Bronchial epithelial cell (primary cell): ENCODE results near the gene ZSCAN1. TPM values are rescaled to one million over a fixed set of nuclear protein-coding genes. Genes with fewer than 3 reads are reported as not detected.

Experiments used
- DNase-seq: peaks from one replicate; pipeline ENCODE4 v3.0.0-alpha.2; 2010; ENCODE audit warnings: low read depth
- FAIRE-seq: peaks from 2 replicates; lab custom pipeline; 2011; peaks lifted over from hg19 to GRCh38; lab: Jason Lieb, UNC
- H3K27me3 ChIP-seq: 2 replicates; pipeline ENCODE4 v1.5.1; 2011; ENCODE audit warnings: low read length; ENCODE audit not compliant: control insufficient read depth, insufficient read depth
- H3K36me3 ChIP-seq: 2 replicates; pipeline ENCODE4 v1.5.1; 2011; ENCODE audit warnings: low read length; ENCODE audit not compliant: control insufficient read depth, insufficient read depth
- H3K4me3 ChIP-seq: 2 replicates; pipeline ENCODE4 v1.5.1; 2011; ENCODE audit warnings: mild to moderate bottlenecking, low read depth, low read length, control low read depth
- CTCF ChIP-seq: IDR thresholded peaks from 2 replicates; pipeline ENCODE4 v1.5.1; 2011; ENCODE audit warnings: mild to moderate bottlenecking, moderate library complexity, low read length, control low read depth, inconsistent platforms; ENCODE audit not compliant: insufficient read depth, severe bottlenecking
- total RNA-seq: library from RNA; depleted of rRNA; stranded (reverse); fragments of >200 nt; gene quantifications from 2 replicates; pipeline ENCODE4 v1.2.1, GENCODE V29; 2014

Gene ZSCAN1
- total RNA-seq, 1 donor from 2014 or later = under 0.01 TPM

GRCh38 chr19:58053480-58054156, 19.8 kb downstream of the ZSCAN1 start:
- no peak overlapping the region for H3K4me3 ChIP-seq
- DNase-seq = no peak

GRCh38 chr19:58054901-58055874, 21.4 kb downstream of the ZSCAN1 start:
- FAIRE-seq = peak; percentile 86
- no peak for TF ChIP-seq CTCF
- peak; percentile 1 for DNase-seq
- Histone ChIP-seq H3K27me3 (no peaks in the 10 kb centered on the region), H3K36me3 (no peaks in the 10 kb centered on the region), H3K4me3 (peak overlapping the region; percentile 33)

More at GRCh38 chr19:58053480-58054156, 19.8 kb downstream of the ZSCAN1 start:
- Histone ChIP-seq H3K27me3 (no peaks in the 10 kb centered on the region), H3K36me3 (no peaks in the 10 kb centered on the region)
- FAIRE-seq = no peak
- no peak for TF ChIP-seq CTCF

DNA sequence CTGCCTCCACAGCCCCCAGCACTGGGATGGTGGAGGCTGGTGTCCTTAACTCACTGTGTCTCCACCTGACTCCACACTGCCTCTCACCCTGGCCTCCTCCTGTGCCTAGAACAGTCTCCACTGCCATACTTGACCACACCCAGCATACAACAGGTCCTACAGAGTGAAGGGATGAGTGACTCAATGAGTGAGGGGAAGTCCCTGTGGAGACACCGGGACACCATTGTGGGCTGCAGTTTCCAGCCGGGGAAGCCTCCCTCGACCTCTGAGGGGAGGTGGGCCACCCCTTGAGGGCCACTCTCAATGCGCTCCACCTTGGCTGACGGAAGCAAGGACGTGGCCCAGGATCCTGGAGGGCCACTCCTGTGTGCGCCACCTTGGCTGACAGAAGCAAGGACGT, 22.4 kb downstream of the ZSCAN1 start:
- TF ChIP-seq CTCF = no peak
- H3K4me3 ChIP-seq = no peak overlapping the region
- H3K27me3 ChIP-seq = no peaks in the 10 kb centered on the region
- DNase-seq (no peak), FAIRE-seq (no peak)
- H3K36me3 ChIP-seq = no peaks in the 10 kb centered on the region

DNA sequence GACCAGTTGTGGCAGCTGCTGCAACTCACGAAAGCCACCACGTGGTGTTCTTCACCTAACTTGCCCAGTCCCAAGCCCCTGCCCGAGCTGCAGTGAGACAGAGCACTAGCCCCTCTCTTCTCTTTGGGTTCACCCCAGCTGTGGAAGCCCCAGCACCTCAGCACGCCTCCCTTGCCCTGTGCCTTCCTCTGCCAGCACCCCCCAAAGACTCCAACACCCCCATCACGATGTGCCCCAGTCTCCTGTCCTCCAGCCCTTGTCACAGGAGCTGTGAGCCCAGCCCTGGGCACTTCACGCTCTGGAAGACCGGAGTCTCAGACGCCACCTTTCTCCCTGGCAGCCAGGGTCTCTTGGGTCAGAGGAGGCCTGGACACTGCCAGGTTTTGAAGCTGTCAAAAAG, 23.0 kb downstream of the ZSCAN1 start:
- no peaks in the 10 kb centered on the region for H3K36me3 ChIP-seq
- no peak for FAIRE-seq
- TF ChIP-seq CTCF = no peak
- no peak overlapping the region for H3K4me3 ChIP-seq
- H3K27me3 ChIP-seq = no peaks in the 10 kb centered on the region
- DNase-seq = no peak

GRCh38 chr19:58058467-58058866, 24.6 kb downstream of the ZSCAN1 start:
- no peak for FAIRE-seq
- no peak for DNase-seq
- no peak for TF ChIP-seq CTCF
- H3K36me3 ChIP-seq = no peaks in the 10 kb centered on the region
- no peak overlapping the region for H3K4me3 ChIP-seq
- no peaks in the 10 kb centered on the region for H3K27me3 ChIP-seq
